Uterus (tissue), 2 donors: Measurements from ENCODE around the gene PDE4B.

Experiments used
- CTCF ChIP-seq, 4 experiments: fragments of 200-600 bp in 2 of 4; fragments of 450-650 bp in 2 of 4; sonication (generic) in 2 of 4; IDR thresholded peaks; one replicate each; pipeline ENCODE4 v1.5.1; 2016 to 2019; ENCODE audit warnings: antibody characterized with exemption in 4 of 4, mild to moderate bottlenecking in 2 of 4, moderate library complexity in 1 of 4
- POLR2A ChIP-seq, 2 donors: fragments of 450-650 bp; IDR thresholded peaks; one replicate each; pipeline ENCODE4 v1.6.1; 2016; ENCODE audit warnings: antibody characterized with exemption in 2 of 2, mild to moderate bottlenecking in 1 of 2, moderate library complexity in 1 of 2

GRCh38 chr1:65793359-65793732 is 651 bp downstream of the PDE4B start:
- no peak for TF ChIP-seq CTCF (IDR thresholded peaks at IDR 0.05)
- TF ChIP-seq POLR2A (IDR thresholded peaks at IDR 0.05): no peak
